GM12878 (cell line): ENCODE measurements around the gene ATP4B. TPM values are rescaled to one million over a fixed set of nuclear protein-coding genes. Genes with fewer than 3 reads are reported as not detected.

Experiments
- ATF7 ChIP-seq: fragments of 450-650 bp; IDR thresholded peaks from 2 replicates; pipeline ENCODE4 v1.6.1; 2016; ENCODE audit warnings: low read depth, mild to moderate bottlenecking
- FOS ChIP-seq: IDR thresholded peaks from 3 replicates; pipeline ENCODE4 v1.6.1; 2011; ENCODE audit warnings: borderline replicate concordance; ENCODE audit not compliant: insufficient read length; ENCODE audit errors: extremely low read depth
- HDGF ChIP-seq: fragments of 450-650 bp; IDR thresholded peaks from 2 replicates; pipeline ENCODE4 v1.6.1; 2016; ENCODE audit warnings: antibody characterized with exemption
- NFXL1 ChIP-seq: fragments of 450-650 bp; IDR thresholded peaks from 2 replicates; pipeline ENCODE4 v1.6.1; 2017; ENCODE audit warnings: antibody characterized with exemption, mild to moderate bottlenecking, borderline replicate concordance
- NRF1 ChIP-seq: conservative IDR thresholded peaks from 2 replicates; pipeline ENCODE4 v1.6.1; 2011; ENCODE audit warnings: mild to moderate bottlenecking, low read depth, low read length, improper control_type of control experiment
- SIX5 ChIP-seq: IDR thresholded peaks from 2 replicates; pipeline ENCODE4 v1.6.1; 2011; ENCODE audit warnings: mild to moderate bottlenecking, low read depth, low read length, moderate library complexity; ENCODE audit not compliant: severe bottlenecking
- SPI1 ChIP-seq: IDR thresholded peaks from 2 replicates; pipeline ENCODE4 v1.6.1; 2011; ENCODE audit warnings: low read depth, mild to moderate bottlenecking, low read length, moderate library complexity, borderline replicate concordance; ENCODE audit not compliant: insufficient read depth
- ZNF622 ChIP-seq: fragments of 450-650 bp; IDR thresholded peaks from 2 replicates; pipeline ENCODE4 v1.6.1; 2017; ENCODE audit warnings: mild to moderate bottlenecking, inconsistent platforms
- polyA plus RNA-seq, 11 experiments: library from polyadenylated mRNA; depleted of rRNA in 4 of 11; unstranded in 6 of 11; stranded (reverse) in 5 of 11; fragments of >200 nt; fragmentation: Nextera tagmentation in 4 of 11; fragmentation: Illumina TruSeq in 1 of 11; extraction: Ambion mirVana in 4 of 11; extraction: Trizol in 1 of 11; gene quantifications; 1 replicate in 1 of 11; 2 replicates in 10 of 11; pipeline versions ENCODE4 v1.2.1 to v1.2.3, GENCODE V29; 2011 to 2016; ENCODE audit warnings: inconsistent platforms in 2 of 11, missing spikeins in 2 of 11, low read depth in 1 of 11
- total RNA-seq, 4 experiments: library from RNA; depleted of rRNA in 3 of 4; stranded (reverse); fragments of >200 nt in 3 of 4; fragmentation: Illumina TruSeq in 1 of 4; extraction: Trizol in 1 of 4; gene quantifications; 2 replicates each; pipeline versions ENCODE4 v1.2.1 to v1.2.3, GENCODE V29; 2013 to 2021
- TF ChIP-seq, protein P1 (sequence below): IDR thresholded peaks from 2 replicates; pipeline ENCODE4 v1.6.1; 2012; ENCODE audit warnings: improper control_type of control experiment, low read depth, low read length; ENCODE audit not compliant: insufficient replicate concordance

ATP4B gene
- total and polyA plus RNA-seq, 10 of the 15 experiments (the other 5 are each of a cell fraction or from before 2014, with no cell fraction given), result 0.05 to 0.33 (median 0.20) TPM; not detected in 4

DNA sequence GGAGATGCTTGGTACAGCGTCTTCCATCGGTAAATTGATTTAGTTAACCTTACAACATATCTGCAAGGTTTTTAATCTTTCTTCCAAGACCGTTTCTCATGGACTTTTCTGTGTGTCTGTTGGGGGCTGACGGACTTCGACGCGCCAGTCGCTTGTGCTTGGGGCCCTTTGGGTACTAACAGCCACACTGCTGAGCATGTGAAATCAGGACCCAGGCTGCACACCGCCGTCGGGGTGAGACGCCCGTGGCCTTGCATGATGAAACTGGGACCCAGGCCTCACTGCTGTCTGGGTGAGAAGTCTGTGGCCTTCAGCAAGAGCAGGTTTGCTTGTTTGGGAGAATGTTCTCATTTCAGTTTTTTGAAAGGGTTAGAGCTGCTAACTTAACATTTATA lies 9.8 kb downstream of the ATP4B start (continued):
- TF ChIP-seq, protein P1, sequence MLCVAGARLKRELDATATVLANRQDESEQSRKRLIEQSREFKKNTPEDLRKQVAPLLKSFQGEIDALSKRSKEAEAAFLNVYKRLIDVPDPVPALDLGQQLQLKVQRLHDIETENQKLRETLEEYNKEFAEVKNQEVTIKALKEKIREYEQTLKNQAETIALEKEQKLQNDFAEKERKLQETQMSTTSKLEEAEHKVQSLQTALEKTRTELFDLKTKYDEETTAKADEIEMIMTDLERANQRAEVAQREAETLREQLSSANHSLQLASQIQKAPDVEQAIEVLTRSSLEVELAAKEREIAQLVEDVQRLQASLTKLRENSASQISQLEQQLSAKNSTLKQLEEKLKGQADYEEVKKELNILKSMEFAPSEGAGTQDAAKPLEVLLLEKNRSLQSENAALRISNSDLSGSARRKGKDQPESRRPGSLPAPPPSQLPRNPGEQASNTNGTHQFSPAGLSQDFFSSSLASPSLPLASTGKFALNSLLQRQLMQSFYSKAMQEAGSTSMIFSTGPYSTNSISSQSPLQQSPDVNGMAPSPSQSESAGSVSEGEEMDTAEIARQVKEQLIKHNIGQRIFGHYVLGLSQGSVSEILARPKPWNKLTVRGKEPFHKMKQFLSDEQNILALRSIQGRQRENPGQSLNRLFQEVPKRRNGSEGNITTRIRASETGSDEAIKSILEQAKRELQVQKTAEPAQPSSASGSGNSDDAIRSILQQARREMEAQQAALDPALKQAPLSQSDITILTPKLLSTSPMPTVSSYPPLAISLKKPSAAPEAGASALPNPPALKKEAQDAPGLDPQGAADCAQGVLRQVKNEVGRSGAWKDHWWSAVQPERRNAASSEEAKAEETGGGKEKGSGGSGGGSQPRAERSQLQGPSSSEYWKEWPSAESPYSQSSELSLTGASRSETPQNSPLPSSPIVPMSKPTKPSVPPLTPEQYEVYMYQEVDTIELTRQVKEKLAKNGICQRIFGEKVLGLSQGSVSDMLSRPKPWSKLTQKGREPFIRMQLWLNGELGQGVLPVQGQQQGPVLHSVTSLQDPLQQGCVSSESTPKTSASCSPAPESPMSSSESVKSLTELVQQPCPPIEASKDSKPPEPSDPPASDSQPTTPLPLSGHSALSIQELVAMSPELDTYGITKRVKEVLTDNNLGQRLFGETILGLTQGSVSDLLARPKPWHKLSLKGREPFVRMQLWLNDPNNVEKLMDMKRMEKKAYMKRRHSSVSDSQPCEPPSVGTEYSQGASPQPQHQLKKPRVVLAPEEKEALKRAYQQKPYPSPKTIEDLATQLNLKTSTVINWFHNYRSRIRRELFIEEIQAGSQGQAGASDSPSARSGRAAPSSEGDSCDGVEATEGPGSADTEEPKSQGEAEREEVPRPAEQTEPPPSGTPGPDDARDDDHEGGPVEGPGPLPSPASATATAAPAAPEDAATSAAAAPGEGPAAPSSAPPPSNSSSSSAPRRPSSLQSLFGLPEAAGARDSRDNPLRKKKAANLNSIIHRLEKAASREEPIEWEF, result no peak
- TF ChIP-seq SIX5 (no peak), ZNF622 (no peak), ATF7 (no peak), NFXL1 (no peak), FOS (no peak), NRF1 (no peak), SPI1 (no peak), HDGF (no peak)
